PFSK-1 (cell line): ENCODE results near the gene PCBP3.

Experiments
- FOXP2 ChIP-seq: optimal IDR thresholded peaks from 2 replicates; pipeline ENCODE3; 2011; ENCODE audit warnings: borderline replicate concordance, control low read depth, inconsistent platforms; ENCODE audit not compliant: insufficient read depth; ENCODE audit errors: extremely low read length, extremely low read depth
- POLR2AphosphoS5 ChIP-seq: IDR thresholded peaks from 2 replicates; pipeline ENCODE4 v1.6.1; 2012; ENCODE audit warnings: low read depth, mild to moderate bottlenecking, control low read depth, low read length, moderate library complexity
- SIN3A ChIP-seq: IDR thresholded peaks from 2 replicates; pipeline ENCODE4 v1.6.1; 2012; ENCODE audit warnings: mild to moderate bottlenecking, low read length, moderate library complexity, borderline replicate concordance; ENCODE audit not compliant: insufficient read depth
- TF ChIP-seq, protein P1 (sequence below), 2 experiments: IDR thresholded peaks; 2 replicates each; pipeline versions ENCODE4 v1.6.1 to v1.8.0; 2011 to 2012; ENCODE audit warnings: low read depth in 2 of 2, low read length in 2 of 2, control low read depth in 1 of 2, inconsistent platforms in 1 of 2, mild to moderate bottlenecking in 1 of 2, moderate library complexity in 1 of 2; ENCODE audit not compliant: insufficient read depth in 1 of 2

DNA sequence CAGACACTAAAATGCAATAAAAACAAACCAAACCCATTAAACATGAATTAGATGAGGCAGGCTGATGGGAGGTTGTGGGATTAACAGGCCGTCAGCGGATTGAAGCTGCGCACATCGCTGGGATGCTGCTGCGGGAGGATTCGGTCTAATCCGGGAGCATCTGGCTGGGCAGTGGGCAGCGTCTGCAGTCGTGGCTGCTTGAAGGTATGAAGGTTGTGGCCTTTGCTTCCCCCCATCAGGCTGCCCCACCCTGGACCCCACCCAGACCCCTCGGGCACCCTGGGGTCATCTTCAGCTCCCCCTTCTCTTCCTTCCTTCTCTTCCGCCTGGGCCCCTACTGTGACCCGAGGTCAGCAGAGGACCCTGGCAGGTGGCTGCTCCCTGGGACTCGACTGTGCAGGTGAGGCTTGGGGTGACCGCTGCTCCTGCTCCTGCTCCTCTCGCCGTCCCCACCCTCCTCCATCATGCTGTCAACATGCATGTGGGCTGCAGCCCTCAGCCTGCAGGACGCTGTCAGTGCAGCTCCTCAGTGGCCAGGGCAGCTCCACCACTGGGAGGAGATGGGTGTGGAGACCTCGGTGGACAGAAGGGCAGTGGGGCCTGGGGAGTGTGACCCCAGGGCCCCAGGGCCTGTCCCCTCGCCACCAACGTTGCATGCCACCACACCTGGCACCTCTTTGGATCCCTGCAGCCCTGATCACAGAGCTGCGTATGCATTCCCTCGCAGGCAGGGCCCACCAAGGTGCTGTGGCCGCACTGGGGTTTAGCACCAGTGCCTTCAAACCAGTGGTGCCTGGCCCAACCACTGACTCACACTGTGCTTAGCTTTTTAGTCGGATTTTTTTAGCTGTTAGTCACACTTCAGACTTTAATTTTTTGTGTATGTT is 225.8 kb downstream of the PCBP3 start:
- TF ChIP-seq, protein P1, sequence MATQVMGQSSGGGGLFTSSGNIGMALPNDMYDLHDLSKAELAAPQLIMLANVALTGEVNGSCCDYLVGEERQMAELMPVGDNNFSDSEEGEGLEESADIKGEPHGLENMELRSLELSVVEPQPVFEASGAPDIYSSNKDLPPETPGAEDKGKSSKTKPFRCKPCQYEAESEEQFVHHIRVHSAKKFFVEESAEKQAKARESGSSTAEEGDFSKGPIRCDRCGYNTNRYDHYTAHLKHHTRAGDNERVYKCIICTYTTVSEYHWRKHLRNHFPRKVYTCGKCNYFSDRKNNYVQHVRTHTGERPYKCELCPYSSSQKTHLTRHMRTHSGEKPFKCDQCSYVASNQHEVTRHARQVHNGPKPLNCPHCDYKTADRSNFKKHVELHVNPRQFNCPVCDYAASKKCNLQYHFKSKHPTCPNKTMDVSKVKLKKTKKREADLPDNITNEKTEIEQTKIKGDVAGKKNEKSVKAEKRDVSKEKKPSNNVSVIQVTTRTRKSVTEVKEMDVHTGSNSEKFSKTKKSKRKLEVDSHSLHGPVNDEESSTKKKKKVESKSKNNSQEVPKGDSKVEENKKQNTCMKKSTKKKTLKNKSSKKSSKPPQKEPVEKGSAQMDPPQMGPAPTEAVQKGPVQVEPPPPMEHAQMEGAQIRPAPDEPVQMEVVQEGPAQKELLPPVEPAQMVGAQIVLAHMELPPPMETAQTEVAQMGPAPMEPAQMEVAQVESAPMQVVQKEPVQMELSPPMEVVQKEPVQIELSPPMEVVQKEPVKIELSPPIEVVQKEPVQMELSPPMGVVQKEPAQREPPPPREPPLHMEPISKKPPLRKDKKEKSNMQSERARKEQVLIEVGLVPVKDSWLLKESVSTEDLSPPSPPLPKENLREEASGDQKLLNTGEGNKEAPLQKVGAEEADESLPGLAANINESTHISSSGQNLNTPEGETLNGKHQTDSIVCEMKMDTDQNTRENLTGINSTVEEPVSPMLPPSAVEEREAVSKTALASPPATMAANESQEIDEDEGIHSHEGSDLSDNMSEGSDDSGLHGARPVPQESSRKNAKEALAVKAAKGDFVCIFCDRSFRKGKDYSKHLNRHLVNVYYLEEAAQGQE (IDR thresholded peaks at IDR 0.05; ENCODE audit: insufficient read depth in 1 of 2, low read depth in 2 of 2, low read length in 2 of 2): no peak
- TF ChIP-seq FOXP2 (no peak), POLR2AphosphoS5 (no peak), SIN3A (no peak)
